HFFc6 (cell line): ENCODE data around the gene ZNF358. TPM values are rescaled to one million over a fixed set of nuclear protein-coding genes. Genes with fewer than 3 reads are reported as not detected.

Experiments
- DNase-seq: peaks from one replicate; pipeline ENCODE4 v3.0.0-alpha.2; 2018
- H3K27ac Mint-ChIP-seq: 2 replicates; pipeline ENCODE4 v1.8.0; 2020; ENCODE audit warnings: mild to moderate bottlenecking, mixed read lengths
- H3K27me3 Mint-ChIP-seq: 2 replicates; pipeline ENCODE4 v1.8.0; 2021; ENCODE audit warnings: mild to moderate bottlenecking, moderate library complexity, mixed read lengths; ENCODE audit not compliant: insufficient read depth
- H3K36me3 Mint-ChIP-seq: 2 replicates; pipeline ENCODE4 v1.8.0; 2021; ENCODE audit warnings: low read depth, mixed read lengths
- H3K4me1 Mint-ChIP-seq: 2 replicates; pipeline ENCODE4 v1.8.0; 2020; ENCODE audit warnings: low read depth, mixed read lengths
- H3K4me3 Mint-ChIP-seq: 2 replicates; pipeline ENCODE4 v1.8.0; 2020; ENCODE audit warnings: mild to moderate bottlenecking, moderate library complexity, mixed read lengths
- H3K9me3 Mint-ChIP-seq: 2 replicates; pipeline ENCODE4 v1.8.0; 2020; ENCODE audit warnings: mild to moderate bottlenecking, mixed read lengths
- CTCF ChIP-seq: fragments of 200-600 bp; sonication (generic); IDR thresholded peaks from 2 replicates; pipeline ENCODE4 v1.5.0; 2021; ENCODE audit warnings: antibody characterized with exemption, mild to moderate bottlenecking
- total RNA-seq, 6 experiments: library from RNA; stranded (reverse); fragmentation: NEBNext Ultra II Directional; extraction: Animal tissue kit (Norgen Biotek cat#: 25700); gene quantifications; 2 replicates in 1 of 6; 3 replicates in 5 of 6; pipeline ENCODE4 v1.2.3, GENCODE V29; 2021

ZNF358 gene
- total RNA-seq, 6 experiments from 2014 or later = 30.0 to 41.1 (median 35.8) TPM

- Mint-ChIP-seq H3K4me3 (no peak overlapping the region), H3K9me3 (no peaks in the 10 kb centered on the region), H3K27ac (no peak overlapping the region), H3K4me1 (no peaks in the 10 kb centered on the region), H3K36me3 (peaks cover 25% of the 10 kb centered on the region), H3K27me3 (peaks cover 2% of the 10 kb centered on the region; the same call in 1 of the 2 replicates)
- no peak for TF ChIP-seq CTCF
- no peak for DNase-seq
Measured at GRCh38 chr19:7550169-7550770, 34.4 kb downstream of the ZNF358 start.

GRCh38 chr19:7550987-7551761 is 35.3 kb downstream of the ZNF358 start:
- Mint-ChIP-seq H3K27me3 (no peaks in the 10 kb centered on the region; the same call in 1 of the 2 replicates), H3K4me1 (no peaks in the 10 kb centered on the region), H3K36me3 (peaks cover 22% of the 10 kb centered on the region), H3K9me3 (no peaks in the 10 kb centered on the region), H3K4me3 (no peak overlapping the region), H3K27ac (no peak overlapping the region)
- no peak for TF ChIP-seq CTCF
- no peak for DNase-seq

- Mint-ChIP-seq H3K9me3 (no peaks in the 10 kb centered on the region), H3K27me3 (no peaks in the 10 kb centered on the region; the same call in 1 of the 2 replicates), H3K4me3 (no peak overlapping the region), H3K36me3 (peaks cover 28% of the 10 kb centered on the region), H3K4me1 (no peaks in the 10 kb centered on the region), H3K27ac (no peak overlapping the region)
- TF ChIP-seq CTCF = no peak
- no peak for DNase-seq
Measured at GRCh38 chr19:7552781-7553180, 36.9 kb downstream of the ZNF358 start.

- H3K36me3 Mint-ChIP-seq = peaks cover 43% of the 10 kb centered on the region
- no peak for DNase-seq
- no peak overlapping the region for H3K27ac Mint-ChIP-seq
- H3K27me3 Mint-ChIP-seq = no peaks in the 10 kb centered on the region; the same call in 1 of the 2 replicates
- H3K4me1 Mint-ChIP-seq = no peaks in the 10 kb centered on the region
- H3K9me3 Mint-ChIP-seq = no peaks in the 10 kb centered on the region
- TF ChIP-seq CTCF = no peak
- H3K4me3 Mint-ChIP-seq = no peak overlapping the region
Measured at GRCh38 chr19:7554565-7554964, 38.7 kb downstream of the ZNF358 start.

GRCh38 chr19:7554990-7555864 is 39.3 kb downstream of the ZNF358 start:
- no peak overlapping the region for H3K27ac Mint-ChIP-seq
- H3K4me1 Mint-ChIP-seq = no peaks in the 10 kb centered on the region
- no peak for TF ChIP-seq CTCF
- no peak for DNase-seq
- H3K4me3 Mint-ChIP-seq = no peak overlapping the region
- H3K27me3 Mint-ChIP-seq = no peaks in the 10 kb centered on the region; the same call in 1 of the 2 replicates
- H3K9me3 Mint-ChIP-seq = no peaks in the 10 kb centered on the region
- H3K36me3 Mint-ChIP-seq = peaks cover 41% of the 10 kb centered on the region
